GM12801 (cell line): ENCODE results near the gene DNMT3B.

Source experiments
- CTCF ChIP-seq: IDR thresholded peaks from one replicate; pipeline ENCODE4 v1.5.1; 2011; ENCODE audit warnings: control low read depth; ENCODE audit not compliant: insufficient read length; ENCODE audit errors: extremely low read depth

DNMT3B gene

DNA sequence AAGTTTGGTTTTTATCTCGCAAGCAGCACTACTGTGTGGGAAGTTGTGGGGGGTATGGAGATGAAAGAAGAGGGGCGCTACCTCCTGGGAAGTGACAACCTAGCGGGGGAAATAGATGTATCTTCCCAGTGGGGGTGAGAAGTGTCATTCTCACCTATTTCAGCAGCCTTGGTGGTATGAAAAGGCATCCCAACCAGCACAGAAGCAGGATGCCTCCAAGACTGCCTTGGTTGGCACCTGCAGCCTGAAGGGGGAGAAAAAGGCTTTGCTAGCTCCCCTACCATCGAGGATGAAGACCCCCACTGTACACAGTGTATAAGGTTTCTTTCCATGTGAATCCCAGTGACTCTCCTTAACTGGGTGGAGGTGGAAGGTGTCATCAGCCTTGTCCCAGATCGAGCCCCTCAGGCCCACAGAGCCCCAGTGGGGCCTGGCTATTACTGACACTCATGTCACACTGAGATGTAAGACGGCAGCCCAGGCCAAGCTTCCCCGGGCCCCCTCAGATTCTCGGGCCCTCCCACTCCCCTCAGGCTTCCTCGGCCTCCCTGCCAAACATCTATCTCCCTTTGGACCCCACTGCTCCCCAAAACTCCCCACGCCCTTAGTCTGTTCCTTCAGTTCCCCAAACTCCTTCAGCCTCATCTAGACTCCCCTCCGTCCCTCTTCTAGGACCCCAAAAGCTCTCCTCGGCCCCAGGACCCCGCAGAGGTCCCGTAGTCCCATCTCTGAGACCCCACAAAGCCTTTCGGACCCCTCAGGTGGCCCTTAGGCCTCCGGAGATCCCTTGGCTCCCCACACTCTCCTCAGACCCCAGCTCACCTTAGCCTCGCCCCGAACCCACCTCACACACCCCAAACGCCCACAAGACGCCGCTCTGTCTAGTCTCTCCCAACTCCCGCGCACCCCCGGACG is 19.6 kb upstream of the DNMT3B start:
- TF ChIP-seq CTCF: no peak

DNA sequence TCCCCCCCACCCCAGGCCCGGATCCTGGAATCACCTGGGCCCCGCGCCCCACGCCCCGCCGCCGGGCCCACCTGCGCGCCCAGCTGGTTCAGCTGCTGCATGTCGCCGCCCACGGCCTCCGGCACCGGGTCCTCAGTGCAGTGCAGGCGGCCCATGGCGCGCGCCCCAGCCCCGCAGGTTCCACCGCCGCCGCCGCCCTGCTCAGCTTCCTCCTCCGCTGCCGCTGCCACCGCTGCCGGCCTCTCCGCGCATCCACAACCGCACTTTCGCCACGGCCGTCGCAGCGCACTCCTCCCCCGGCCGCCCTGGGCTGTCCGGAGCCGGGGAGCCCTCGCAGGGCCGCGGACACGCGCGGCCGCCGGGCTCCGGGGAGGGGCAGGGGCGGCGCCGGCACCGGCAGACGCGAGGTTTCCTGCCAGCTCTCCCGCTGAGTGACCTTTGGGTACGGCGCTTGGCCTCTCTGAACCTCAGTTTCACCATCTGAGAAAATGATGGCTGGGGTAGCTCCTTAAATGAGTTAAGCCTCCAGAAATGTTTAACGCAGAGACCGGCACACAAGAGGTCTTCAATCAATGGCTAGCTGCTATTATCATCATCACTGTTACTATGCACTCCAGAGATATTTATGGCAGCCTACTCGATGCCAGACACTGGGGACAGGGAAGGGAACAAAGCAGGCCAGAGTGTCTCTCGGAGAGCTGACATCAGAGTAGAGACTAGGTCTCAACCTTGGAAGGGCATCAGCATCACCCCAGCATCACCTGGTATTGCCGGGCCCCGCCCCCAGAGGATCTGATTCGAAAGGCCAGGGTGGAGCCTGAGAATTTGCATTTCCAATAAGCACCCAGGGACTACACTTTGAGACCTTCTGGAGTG is 18.7 kb upstream of the DNMT3B start, which contains the start of gene COMMD7:
Gene COMMD7, minus strand, starts transcription at position 231 of the 876 bp plus-strand sequence. Its CDS starts 76 bp downstream, at position 155.
- no peak for TF ChIP-seq CTCF

DNA sequence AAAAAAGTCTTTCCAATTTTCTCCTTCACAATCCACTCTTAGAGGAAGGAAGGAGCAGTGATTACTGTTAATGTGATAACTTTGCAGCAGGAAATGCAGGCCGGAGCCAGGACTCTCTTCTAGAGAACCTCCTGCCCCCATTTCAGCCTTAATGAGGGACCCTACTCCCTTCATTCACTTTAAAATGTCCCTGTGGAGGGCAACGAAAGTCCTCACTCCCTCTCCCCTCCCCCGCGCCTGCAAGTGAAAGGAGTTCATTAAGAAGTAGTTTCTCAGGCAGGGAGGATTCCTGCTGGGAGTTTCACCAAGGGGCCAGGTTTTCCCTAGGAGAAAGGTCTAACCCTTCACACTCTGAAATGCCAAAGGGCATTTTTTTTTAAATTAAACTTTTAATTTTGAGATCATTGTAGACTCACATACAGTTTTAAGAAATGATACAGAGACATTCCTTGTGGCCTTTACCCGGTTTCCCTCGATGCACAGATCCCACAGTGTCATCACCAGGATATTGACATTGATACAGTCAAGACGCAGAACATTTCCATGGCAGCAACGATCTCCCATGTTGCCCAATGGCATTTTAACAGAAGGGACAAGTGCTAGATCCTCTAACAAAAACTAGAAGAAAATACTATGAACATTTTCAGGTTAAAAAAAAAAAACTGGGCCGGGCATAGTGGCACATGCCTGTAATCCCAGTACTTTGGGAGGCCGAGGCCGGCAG is 12.1 kb upstream of the DNMT3B start:
- no peak for TF ChIP-seq CTCF

- no peak for TF ChIP-seq CTCF
Measured at GRCh38 chr20:32751293-32751692, 10.9 kb upstream of the DNMT3B start.

GRCh38 chr20:32751702-32752457 is 10.3 kb upstream of the DNMT3B start:
- TF ChIP-seq CTCF: no peak

DNA sequence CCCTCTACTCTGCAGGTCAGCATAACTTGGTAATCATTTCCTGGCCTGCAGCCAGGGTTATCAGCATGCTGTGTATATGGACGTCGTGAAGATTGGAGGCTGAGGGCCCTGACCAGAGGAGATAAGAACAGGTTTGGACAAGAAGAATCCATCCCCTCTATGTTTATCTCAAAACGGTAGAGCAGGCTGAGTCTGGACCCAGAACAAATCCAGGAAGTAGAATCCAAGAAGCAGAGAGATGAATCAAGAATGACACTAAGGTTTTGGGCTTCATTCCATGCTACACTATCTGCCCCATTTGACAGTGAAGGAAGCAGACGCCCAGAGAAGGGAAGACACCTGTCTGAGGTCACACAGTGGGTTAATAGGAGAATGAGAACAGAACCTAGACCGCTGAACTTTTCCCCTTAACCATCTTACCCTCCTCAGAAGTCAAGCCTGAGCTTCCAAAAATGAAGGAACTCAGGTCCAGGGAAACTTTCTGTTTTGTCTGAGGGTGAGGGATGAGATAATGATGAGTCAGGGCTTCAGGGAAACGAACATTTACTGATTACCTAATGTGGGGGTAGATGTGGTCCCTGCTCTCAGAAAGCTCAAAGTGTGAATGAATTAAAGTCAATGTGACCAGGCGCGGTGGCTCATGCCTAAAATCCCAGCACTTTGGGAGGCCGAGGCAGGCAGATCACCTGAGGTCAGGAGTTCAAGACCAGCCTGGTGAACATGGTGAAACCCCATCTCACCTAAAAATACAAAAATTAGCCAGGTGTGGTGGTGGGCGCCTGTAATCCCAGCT is 9.5 kb upstream of the DNMT3B start:
- TF ChIP-seq CTCF: no peak
